Measurements from ENCODE around the gene CRIP2. TPM values are rescaled to one million over a fixed set of nuclear protein-coding genes. Genes with fewer than 3 reads are reported as not detected.

CRIP2 gene
- total and polyA plus RNA-seq, 10 of the 15 experiments (the other 5 are each of a cell fraction or from before 2014, with no cell fraction given) = 0.04 to 0.62 (median 0.37) TPM; not detected in 5

DNA sequence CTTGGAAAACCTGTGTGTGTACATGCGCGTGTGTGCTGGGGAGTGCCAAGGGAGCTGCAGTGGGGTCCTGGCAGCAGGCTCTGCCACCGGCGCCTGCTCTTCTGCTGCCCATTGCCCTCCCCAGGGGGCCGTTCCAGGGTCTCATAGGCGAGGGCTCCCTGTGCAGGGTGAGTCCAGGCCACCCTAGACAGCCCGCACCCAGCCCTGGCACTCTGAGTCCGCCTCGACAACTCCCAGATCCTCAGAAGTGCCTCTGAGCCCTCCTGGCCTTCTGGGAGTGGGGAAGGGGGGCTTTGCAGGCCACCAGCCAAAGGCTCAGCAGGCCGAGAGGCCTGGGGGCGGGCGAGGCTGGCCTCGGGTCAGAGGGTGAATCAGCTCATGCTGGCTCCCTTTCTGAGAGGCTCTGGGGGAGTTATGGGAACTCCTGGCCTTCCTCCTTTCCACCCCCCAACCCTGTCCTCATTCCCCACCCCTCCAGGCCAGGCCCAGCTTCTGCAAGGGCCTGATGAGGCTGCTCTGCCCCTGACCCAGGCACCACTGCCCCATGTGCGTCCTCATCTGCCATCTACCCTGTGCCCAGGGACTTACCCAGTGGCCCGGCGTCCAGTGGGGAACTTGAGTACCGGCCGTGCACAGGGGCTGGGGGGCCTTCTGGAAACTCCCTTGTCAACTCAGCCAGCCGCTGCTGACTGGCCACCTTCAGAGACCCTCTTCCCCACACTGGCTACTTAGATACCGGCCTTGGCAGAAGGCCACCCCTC lies 14.3 kb downstream of the CRIP2 start (continued):
- TF ChIP-seq, protein P1, sequence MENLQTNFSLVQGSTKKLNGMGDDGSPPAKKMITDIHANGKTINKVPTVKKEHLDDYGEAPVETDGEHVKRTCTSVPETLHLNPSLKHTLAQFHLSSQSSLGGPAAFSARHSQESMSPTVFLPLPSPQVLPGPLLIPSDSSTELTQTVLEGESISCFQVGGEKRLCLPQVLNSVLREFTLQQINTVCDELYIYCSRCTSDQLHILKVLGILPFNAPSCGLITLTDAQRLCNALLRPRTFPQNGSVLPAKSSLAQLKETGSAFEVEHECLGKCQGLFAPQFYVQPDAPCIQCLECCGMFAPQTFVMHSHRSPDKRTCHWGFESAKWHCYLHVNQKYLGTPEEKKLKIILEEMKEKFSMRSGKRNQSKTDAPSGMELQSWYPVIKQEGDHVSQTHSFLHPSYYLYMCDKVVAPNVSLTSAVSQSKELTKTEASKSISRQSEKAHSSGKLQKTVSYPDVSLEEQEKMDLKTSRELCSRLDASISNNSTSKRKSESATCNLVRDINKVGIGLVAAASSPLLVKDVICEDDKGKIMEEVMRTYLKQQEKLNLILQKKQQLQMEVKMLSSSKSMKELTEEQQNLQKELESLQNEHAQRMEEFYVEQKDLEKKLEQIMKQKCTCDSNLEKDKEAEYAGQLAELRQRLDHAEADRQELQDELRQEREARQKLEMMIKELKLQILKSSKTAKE (IDR thresholded peaks at IDR 0.05; ENCODE audit: low read depth, poor library complexity, severe bottlenecking) = no peak

DNA sequence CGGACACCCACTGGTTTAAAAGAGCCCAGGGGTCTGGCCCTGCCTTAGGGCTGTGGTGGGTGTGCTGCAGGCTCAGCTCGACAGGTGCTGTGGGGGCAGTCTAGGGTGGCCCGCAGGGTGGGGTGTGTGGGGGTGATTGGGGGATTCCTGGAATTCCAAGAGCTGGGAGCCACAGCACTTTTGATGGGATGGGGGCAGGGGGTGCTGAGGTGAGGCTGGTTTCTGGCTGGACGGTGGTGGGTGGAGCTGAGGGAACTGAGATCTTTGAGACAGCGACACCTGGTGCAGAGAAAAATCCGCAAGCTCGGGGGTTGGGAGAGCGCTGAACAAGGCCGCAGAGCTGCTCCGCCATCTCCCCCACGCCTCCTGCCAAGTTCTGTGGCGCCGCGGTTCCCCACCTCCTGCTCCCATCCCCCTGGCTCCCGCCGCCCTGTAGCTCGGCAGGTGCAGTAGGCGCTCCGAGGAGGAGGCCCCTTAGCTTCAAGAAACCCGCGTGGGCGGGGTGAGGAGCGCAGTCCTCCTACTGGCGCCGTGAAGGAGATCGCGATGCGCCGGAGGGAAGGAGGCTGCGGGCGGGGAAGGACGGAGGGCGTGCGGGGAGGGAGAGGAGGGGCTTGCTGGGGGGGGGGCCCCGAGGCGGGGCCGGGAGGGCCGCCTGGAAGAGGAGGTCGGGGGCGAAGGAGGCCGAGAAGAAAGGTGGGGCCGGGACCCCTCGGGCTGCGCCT lies 15.1 kb downstream of the CRIP2 start:
- FAIRE-seq (peak; percentile 94), ATAC-seq (peak; percentile 33), DNase-seq (ENCODE audit: low read depth, low spot score) (peak; percentile 55)
- RAD21 ChIA-PET (ENCODE audit: unreplicated experiment) = interaction anchor here (0.6 to 2.5 kb wide), 8 partner anchors 8 to 197 kb away, joined by 3 to 74 read pairs (median 4); no protein-coding TSS in a partner anchor
- WGBS (ENCODE audit: insufficient coverage, insufficient replicate concordance, low lambda C conversion rate, missing lambda C conversion rate) = under 1% methylated on average over 30 of the region's 44 CpGs
- in situ Hi-C loops (cut with MboI) (loop anchor here (5.0 kb wide), 1 partner anchor 117 kb away; no protein-coding TSS in a partner anchor), intact Hi-C loops (cut with micrococcal nuclease; ENCODE audit: unreplicated experiment) (loop anchor here (1.0 to 10.0 kb wide), 6 partner anchors 8 to 425 kb away; partner anchors contain the start of genes BRF1, GPR132 and TMEM121)
- Histone ChIP-seq H3K4me1 (ENCODE audit: control insufficient read depth, insufficient read depth, low read length) (peaks cover 28% of the 10 kb centered on the region), H3K36me3 (ENCODE audit: control insufficient read depth in 2 of 2, insufficient read depth in 2 of 2, low read length in 1 of 2) (no peaks in the 10 kb centered on the region; a peak in 1 of 4 replicates), H3K27ac (ENCODE audit: control insufficient read depth, insufficient read depth) (peak overlapping the region; percentile 67), H3K9me3 (replicated peaks; ENCODE audit: control insufficient read depth, insufficient read depth, low read length) (no peaks in the 10 kb centered on the region), H3K4me2 (ENCODE audit: control insufficient read depth, insufficient read depth) (peak overlapping the region; percentile 100), H3K79me2 (ENCODE audit: control insufficient read depth, insufficient read depth, low read length) (peaks cover 8% of the 10 kb centered on the region), H3K9ac (ENCODE audit: control insufficient read depth, insufficient read depth, low read length) (peak overlapping the region; percentile 77), H4K20me1 (ENCODE audit: control insufficient read depth, insufficient read depth) (no peaks in the 10 kb centered on the region), H2AFZ (ENCODE audit: control insufficient read depth, low read depth, low read length) (peak overlapping the region; percentile 80), H3K27me3 (replicated peaks in 1 of 2; ENCODE audit: control insufficient read depth in 2 of 2, insufficient read depth in 2 of 2, low read length in 1 of 2) (no peaks in the 10 kb centered on the region), H3K4me3 (peak overlapping the region; percentile 84)
- SMC1A ChIA-PET (ENCODE audit: uncharacterized antibody, unreplicated experiment) = interaction anchor here (1.1 to 2.7 kb wide), 5 partner anchors 8 to 119 kb away, joined by 3 to 39 read pairs (median 4); no protein-coding TSS in a partner anchor
- POLR2A ChIA-PET = interaction anchor here (0.6 to 2.0 kb wide), 5 partner anchors 8 to 124 kb away, joined by 3 to 23 read pairs (median 4); no protein-coding TSS in a partner anchor
- CTCF ChIA-PET = interaction anchor here (0.6 to 4.4 kb wide), 20 partner anchors 8 to 138 kb away, joined by 3 to 103 read pairs (median 4); partner anchors contain the start of gene TEX22
- no TSS peak for BruUV-seq (replicated peaks)
- no peak for TF ChIP-seq SIX5 (IDR thresholded peaks at IDR 0.05; ENCODE audit: low read depth, low read length, severe bottlenecking)
- peak; percentile 62 for TF ChIP-seq SMC3 (IDR thresholded peaks at IDR 0.05; ENCODE audit: borderline replicate concordance, low read length)
- TF ChIP-seq HDAC6 (IDR thresholded peaks at IDR 0.05; ENCODE audit: unreplicated experiment) = no peak
- TF ChIP-seq, protein P2, sequence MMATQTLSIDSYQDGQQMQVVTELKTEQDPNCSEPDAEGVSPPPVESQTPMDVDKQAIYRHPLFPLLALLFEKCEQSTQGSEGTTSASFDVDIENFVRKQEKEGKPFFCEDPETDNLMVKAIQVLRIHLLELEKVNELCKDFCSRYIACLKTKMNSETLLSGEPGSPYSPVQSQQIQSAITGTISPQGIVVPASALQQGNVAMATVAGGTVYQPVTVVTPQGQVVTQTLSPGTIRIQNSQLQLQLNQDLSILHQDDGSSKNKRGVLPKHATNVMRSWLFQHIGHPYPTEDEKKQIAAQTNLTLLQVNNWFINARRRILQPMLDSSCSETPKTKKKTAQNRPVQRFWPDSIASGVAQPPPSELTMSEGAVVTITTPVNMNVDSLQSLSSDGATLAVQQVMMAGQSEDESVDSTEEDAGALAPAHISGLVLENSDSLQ (IDR thresholded peaks at IDR 0.05) = no peak
- TF ChIP-seq RELA (IDR thresholded peaks at IDR 0.05; ENCODE audit: borderline replicate concordance, partially characterized antibody) = peak; percentile 55
- TF ChIP-seq NFXL1 (IDR thresholded peaks at IDR 0.05; ENCODE audit: borderline replicate concordance) = no peak
- TF ChIP-seq RCOR1 (conservative IDR thresholded peaks at IDR 0.05; ENCODE audit: low read depth, low read length) = 0 out of 2 replicates have a peak, but pooled peaks have one; percentile 39
- TF ChIP-seq, protein P3, sequence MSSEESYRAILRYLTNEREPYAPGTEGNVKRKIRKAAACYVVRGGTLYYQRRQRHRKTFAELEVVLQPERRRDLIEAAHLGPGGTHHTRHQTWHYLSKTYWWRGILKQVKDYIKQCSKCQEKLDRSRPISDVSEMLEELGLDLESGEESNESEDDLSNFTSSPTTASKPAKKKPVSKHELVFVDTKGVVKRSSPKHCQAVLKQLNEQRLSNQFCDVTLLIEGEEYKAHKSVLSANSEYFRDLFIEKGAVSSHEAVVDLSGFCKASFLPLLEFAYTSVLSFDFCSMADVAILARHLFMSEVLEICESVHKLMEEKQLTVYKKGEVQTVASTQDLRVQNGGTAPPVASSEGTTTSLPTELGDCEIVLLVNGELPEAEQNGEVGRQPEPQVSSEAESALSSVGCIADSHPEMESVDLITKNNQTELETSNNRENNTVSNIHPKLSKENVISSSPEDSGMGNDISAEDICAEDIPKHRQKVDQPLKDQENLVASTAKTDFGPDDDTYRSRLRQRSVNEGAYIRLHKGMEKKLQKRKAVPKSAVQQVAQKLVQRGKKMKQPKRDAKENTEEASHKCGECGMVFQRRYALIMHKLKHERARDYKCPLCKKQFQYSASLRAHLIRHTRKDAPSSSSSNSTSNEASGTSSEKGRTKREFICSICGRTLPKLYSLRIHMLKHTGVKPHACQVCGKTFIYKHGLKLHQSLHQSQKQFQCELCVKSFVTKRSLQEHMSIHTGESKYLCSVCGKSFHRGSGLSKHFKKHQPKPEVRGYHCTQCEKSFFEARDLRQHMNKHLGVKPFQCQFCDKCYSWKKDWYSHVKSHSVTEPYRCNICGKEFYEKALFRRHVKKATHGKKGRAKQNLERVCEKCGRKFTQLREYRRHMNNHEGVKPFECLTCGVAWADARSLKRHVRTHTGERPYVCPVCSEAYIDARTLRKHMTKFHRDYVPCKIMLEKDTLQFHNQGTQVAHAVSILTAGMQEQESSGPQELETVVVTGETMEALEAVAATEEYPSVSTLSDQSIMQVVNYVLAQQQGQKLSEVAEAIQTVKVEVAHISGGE (CRISPR knock-in tag; IDR thresholded peaks at IDR 0.05) = no peak
- peak; percentile 68; the same call in 1 of the 2 replicates for TF ChIP-seq TCF12 (IDR thresholded peaks at IDR 0.05; ENCODE audit: low read depth, low read length)
